Lower leg skin (tissue), 4 donors: ENCODE results near the gene BZW2. TPM values are rescaled to one million over a fixed set of nuclear protein-coding genes. Genes with fewer than 3 reads are reported as not detected.

Source experiments
- DNase-seq, 2 donors: peaks; one replicate each; pipeline ENCODE4 v3.0.0-alpha.2; 2019; ENCODE audit warnings: low spot score in 2 of 2
- H3K4me3 ChIP-seq: fragments of 200-600 bp; sonication (generic); 2 replicates; pipeline ENCODE4 v1.5.1; 2017; ENCODE audit warnings: mild to moderate bottlenecking, low read depth; ENCODE audit not compliant: poor library complexity, severe bottlenecking
- POLR2A ChIP-seq, 2 donors: fragments of 450-650 bp; IDR thresholded peaks; one replicate each; pipeline ENCODE4 v1.6.1; 2016 to 2017; ENCODE audit warnings: antibody characterized with exemption in 2 of 2, mild to moderate bottlenecking in 1 of 2, moderate library complexity in 1 of 2
- WGBS, 2 donors: methylation state at CpG; one replicate each; pipeline ENCODE4 v1.1.5; 2018; 5-methylcytosine and 5-hydroxymethylcytosine counted together
- intact Hi-C: fragments of 100-400 bp; cut with DNase I; formaldehyde crosslinking; loops from one replicate; pipeline ENCODE4 v1.15.0; 2023; ENCODE audit warnings: low total_unique reads
- total RNA-seq, 4 donors: library from RNA; depleted of rRNA; stranded (reverse); fragments of >200 nt; gene quantifications; one replicate each; pipeline ENCODE4 v1.1.0, GENCODE V29; 2016
- TF ChIP-seq, protein P1 (sequence below), 3 donors: fragments of 450-650 bp; IDR thresholded peaks; one replicate each; pipeline ENCODE4 v1.5.1; 2016; ENCODE audit warnings: antibody characterized with exemption in 3 of 3, mild to moderate bottlenecking in 3 of 3, moderate library complexity in 2 of 3

Gene BZW2
- total RNA-seq, 4 donors from 2014 or later: 51.3 to 82.2 (median 68.0) TPM

DNA sequence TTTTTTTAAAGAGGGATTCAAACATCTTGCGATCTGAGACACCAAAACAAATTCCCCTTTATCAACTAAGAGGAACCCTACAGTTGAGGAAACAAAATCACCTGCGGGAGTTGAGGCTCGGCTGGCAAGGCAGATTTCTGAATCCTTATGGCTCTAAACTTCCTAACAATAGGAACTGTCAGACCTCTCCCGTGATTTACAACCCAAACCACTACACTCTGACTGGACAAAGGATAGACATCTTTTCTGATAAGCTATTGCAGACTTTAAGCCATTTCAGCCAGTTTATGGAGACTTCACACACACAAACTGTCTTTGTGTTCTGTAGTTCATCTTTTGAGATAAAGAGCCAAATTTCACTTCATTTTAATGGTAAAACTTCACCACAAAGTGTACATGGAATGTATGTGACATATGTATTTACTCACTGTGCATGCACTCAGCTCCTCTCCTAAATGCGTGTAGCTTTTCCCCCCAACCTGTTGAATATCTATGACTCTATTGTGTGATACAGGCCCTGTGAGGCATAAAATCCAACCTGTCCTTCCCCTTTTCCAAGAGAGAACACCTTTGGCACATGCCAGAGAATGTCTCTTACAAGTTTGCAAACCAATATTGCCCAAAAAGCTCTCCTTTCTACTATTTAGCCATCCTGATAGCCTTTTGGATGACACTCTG is 92.2 kb downstream of the BZW2 start:
- WGBS, 2 donors: 95 to 97% methylated on average over 5 of the region's 5 CpGs

DNA sequence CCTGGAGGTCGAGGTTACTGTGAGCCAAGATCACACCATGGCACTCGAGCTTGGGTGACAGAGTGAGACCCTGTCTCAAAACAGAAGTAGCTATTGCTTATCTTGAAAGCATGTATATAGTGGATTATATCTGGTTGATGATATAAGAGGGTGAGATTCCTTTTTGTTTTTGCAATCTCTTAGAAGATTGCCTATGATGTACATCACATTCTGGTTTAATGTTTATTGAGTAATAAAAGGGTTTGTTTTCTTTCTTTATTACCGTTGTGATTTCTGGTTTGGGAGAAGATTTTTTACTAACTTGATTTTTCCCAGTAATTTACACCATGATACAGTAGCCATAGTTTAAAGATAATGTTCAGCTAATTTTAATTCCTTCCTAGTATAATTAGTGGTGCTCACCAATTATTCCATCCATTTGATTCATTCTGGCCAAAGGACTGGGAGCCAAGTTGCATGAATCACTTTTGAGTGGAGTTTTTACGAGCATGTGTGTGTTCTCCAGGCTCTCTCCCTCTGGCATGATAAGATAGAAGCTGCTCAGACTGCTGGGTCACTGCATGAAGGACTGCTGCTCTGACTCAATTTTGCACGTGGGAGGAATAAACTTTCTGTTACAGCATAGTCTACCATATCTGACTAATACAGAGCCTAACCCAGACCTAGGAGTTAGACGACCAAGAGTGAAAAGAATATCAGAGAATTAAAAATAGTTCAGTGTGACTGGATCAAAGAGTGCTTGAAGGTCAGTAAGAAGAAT is 94.1 kb downstream of the BZW2 start:
- intact Hi-C loops: no loop called here
- H3K4me3 ChIP-seq: no peak overlapping the region
- no peak for TF ChIP-seq POLR2A (IDR thresholded peaks at IDR 0.05)
- TF ChIP-seq, protein P1, sequence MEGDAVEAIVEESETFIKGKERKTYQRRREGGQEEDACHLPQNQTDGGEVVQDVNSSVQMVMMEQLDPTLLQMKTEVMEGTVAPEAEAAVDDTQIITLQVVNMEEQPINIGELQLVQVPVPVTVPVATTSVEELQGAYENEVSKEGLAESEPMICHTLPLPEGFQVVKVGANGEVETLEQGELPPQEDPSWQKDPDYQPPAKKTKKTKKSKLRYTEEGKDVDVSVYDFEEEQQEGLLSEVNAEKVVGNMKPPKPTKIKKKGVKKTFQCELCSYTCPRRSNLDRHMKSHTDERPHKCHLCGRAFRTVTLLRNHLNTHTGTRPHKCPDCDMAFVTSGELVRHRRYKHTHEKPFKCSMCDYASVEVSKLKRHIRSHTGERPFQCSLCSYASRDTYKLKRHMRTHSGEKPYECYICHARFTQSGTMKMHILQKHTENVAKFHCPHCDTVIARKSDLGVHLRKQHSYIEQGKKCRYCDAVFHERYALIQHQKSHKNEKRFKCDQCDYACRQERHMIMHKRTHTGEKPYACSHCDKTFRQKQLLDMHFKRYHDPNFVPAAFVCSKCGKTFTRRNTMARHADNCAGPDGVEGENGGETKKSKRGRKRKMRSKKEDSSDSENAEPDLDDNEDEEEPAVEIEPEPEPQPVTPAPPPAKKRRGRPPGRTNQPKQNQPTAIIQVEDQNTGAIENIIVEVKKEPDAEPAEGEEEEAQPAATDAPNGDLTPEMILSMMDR (IDR thresholded peaks at IDR 0.05): no peak
- peak in 1 of 2 donors; percentile 31 for DNase-seq
- 39 to 41% methylated on average over 6 of the region's 6 CpGs for WGBS, 2 donors

More for the DNA sequence above, 92.2 kb downstream of the BZW2 start:
- TF ChIP-seq POLR2A (IDR thresholded peaks at IDR 0.05): no peak
- TF ChIP-seq, protein P1 (IDR thresholded peaks at IDR 0.05): no peak
- no peak overlapping the region for H3K4me3 ChIP-seq
- no peak for DNase-seq
- intact Hi-C loops: no loop called here

DNA sequence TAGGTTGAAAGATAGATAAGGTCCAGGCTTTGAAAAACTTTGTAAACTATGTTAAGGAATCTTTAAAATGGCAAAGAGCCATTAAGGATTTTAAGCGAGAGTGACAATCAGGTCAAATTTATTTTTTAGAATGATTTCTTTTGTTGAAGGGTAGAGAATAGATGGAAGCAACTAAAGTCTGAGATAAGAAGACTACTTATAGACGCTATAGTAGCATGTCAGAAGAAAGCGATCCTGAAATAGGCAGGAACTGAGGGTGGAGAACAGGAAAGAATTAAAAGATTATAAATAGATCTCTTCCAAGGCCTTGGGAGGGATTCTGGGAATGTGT is 94.6 kb downstream of the BZW2 start:
- no peak for DNase-seq
- H3K4me3 ChIP-seq: no peak overlapping the region
- WGBS, 2 donors: 74 to 78% methylated on average over 3 of the region's 3 CpGs
- TF ChIP-seq, protein P1 (IDR thresholded peaks at IDR 0.05): no peak
- no peak for TF ChIP-seq POLR2A (IDR thresholded peaks at IDR 0.05)
- intact Hi-C loops: no loop called here

DNA sequence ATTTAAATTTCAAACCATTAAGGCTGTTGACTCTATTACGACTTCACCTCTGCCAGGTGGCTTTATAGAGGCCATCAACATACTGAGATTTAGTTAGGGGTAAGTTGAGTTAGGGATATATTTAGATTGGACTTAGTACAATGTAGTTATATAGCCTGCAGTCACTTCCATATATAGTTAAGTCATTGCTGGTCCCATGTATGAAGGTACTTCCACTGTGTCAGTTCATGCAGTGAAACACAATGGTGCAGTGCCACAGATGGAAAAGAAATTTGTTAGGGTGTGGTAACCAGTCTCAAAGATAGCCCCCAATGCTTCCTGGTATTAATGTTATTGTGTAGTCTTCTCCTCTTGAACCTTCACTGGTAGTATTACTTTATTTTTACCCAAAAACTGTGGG is 95.0 kb downstream of the BZW2 start:
- no peak for DNase-seq
- no peak overlapping the region for H3K4me3 ChIP-seq
- no peak for TF ChIP-seq POLR2A (IDR thresholded peaks at IDR 0.05)
- TF ChIP-seq, protein P1 (IDR thresholded peaks at IDR 0.05): no peak
- WGBS, 2 donors: 38 to 98% methylated on average over 1 of the region's 1 CpG
- intact Hi-C loops: no loop called here

DNA sequence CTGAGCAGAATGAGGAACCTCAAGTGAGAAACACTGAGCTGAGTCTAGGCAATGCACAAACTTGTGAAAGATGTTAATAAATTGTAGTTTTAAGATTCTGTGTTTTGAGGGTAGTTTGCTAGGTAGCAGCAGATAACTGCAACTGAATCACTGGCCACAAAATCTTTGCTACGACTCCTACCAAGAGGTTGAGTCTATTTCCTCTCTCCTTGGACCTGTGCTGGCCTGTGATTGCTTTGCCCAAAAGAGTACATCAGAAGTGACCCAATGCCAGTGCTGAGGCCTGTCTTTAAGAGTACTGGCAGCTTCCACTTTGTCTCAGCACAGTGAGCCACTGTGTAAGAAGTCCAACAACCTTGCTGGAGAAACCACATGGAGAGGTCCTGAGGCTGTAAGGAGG is 95.7 kb downstream of the BZW2 start:
- intact Hi-C loops: no loop called here
- no peak for DNase-seq
- 96 to 100% methylated on average over 1 of the region's 1 CpG for WGBS, 2 donors
- TF ChIP-seq, protein P1 (IDR thresholded peaks at IDR 0.05): no peak
- TF ChIP-seq POLR2A (IDR thresholded peaks at IDR 0.05): no peak
- no peak overlapping the region for H3K4me3 ChIP-seq
